Osteoblast (primary cell): Measurements from ENCODE around the gene PEX26. TPM values are rescaled to one million over a fixed set of nuclear protein-coding genes. Genes with fewer than 3 reads are reported as not detected.
"Not testable (repeated sequence)": the region's sequence is repeated elsewhere in the genome, so short reads cannot be mapped to it uniquely, and the experiment has no call there.

ENCODE experiments used
- DNase-seq: peaks from one replicate; pipeline ENCODE4 v3.0.0; 2011; ENCODE audit warnings: low spot score, mixed read lengths; ENCODE audit not compliant: insufficient read length; ENCODE audit errors: missing footprints
- H2AFZ ChIP-seq: 2 replicates; pipeline ENCODE4 v1.6.0; 2011; ENCODE audit warnings: mild to moderate bottlenecking, low read length
- H3K27ac ChIP-seq: 2 replicates; pipeline ENCODE4 v1.5.1; 2011; ENCODE audit warnings: mild to moderate bottlenecking, low read depth, low read length, moderate library complexity
- H3K27me3 ChIP-seq: 2 replicates; pipeline ENCODE4 v1.6.0; 2012; ENCODE audit warnings: mild to moderate bottlenecking, control low read depth, inconsistent platforms, low read length, moderate library complexity; ENCODE audit not compliant: insufficient read depth
- H3K36me3 ChIP-seq: 2 replicates; pipeline ENCODE4 v1.5.1; 2011; ENCODE audit warnings: mild to moderate bottlenecking, low read length, control low read depth, moderate library complexity; ENCODE audit not compliant: insufficient read depth
- H3K4me1 ChIP-seq: 2 replicates; pipeline ENCODE4 v1.5.1; 2011; ENCODE audit warnings: mild to moderate bottlenecking, low read length, control low read depth, moderate library complexity; ENCODE audit not compliant: insufficient read depth
- H3K4me2 ChIP-seq: 2 replicates; pipeline ENCODE4 v1.6.0; 2011; ENCODE audit warnings: mild to moderate bottlenecking, low read length; ENCODE audit not compliant: insufficient read depth
- H3K4me3 ChIP-seq: fragments of 200-600 bp; sonication (generic); 3 replicates; pipeline ENCODE4 v1.5.1; 2012; ENCODE audit warnings: mild to moderate bottlenecking, low read length, inconsistent platforms; ENCODE audit not compliant: insufficient read depth
- H3K79me2 ChIP-seq: 2 replicates; pipeline ENCODE4 v1.6.0; 2012; ENCODE audit warnings: mild to moderate bottlenecking, low read length, control low read depth, inconsistent platforms; ENCODE audit not compliant: insufficient read depth
- H3K9me3 ChIP-seq: 2 replicates; pipeline ENCODE4 v1.5.1; 2011; ENCODE audit warnings: low read depth, low read length, control low read depth
- H4K20me1 ChIP-seq: 2 replicates; pipeline ENCODE4 v1.6.0; 2012; ENCODE audit warnings: mild to moderate bottlenecking, low read length, control low read depth; ENCODE audit not compliant: insufficient read depth
- total RNA-seq: library from RNA; depleted of rRNA; stranded (reverse); fragments of >200 nt; gene quantifications from 2 replicates; pipeline ENCODE4 v1.2.3, GENCODE V29; 2012
- TF ChIP-seq, protein P1 (sequence below): IDR thresholded peaks from 2 replicates; pipeline ENCODE4 v1.5.1; 2011; ENCODE audit warnings: mild to moderate bottlenecking, low read depth, low read length, moderate library complexity; ENCODE audit errors: extremely low read depth

The PEX26 gene
- total RNA-seq, 1 donor: 26.8 TPM

DNA sequence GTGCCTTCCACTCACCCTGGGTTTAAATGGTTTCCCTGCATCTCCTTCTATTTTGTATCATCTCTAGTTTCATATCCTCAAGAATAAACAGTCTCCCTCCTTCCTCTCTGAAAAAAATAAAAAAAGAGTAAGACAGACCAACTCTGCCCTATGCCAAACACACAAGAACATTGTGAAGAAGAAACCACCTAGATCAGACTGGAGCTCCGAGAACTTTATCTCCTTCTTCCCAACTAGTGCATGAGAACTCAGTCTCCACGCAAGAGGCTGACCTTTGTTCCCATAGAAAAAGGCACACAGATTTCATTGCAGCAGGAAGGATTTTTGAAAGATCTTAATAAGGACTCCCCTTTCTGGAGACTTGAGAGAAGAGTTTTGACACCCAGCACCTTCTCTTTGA is 8.7 kb upstream of the PEX26 start:
- no peak for DNase-seq
- peaks cover 13% of the 10 kb centered on the region for H3K4me1 ChIP-seq
- TF ChIP-seq, protein P1, sequence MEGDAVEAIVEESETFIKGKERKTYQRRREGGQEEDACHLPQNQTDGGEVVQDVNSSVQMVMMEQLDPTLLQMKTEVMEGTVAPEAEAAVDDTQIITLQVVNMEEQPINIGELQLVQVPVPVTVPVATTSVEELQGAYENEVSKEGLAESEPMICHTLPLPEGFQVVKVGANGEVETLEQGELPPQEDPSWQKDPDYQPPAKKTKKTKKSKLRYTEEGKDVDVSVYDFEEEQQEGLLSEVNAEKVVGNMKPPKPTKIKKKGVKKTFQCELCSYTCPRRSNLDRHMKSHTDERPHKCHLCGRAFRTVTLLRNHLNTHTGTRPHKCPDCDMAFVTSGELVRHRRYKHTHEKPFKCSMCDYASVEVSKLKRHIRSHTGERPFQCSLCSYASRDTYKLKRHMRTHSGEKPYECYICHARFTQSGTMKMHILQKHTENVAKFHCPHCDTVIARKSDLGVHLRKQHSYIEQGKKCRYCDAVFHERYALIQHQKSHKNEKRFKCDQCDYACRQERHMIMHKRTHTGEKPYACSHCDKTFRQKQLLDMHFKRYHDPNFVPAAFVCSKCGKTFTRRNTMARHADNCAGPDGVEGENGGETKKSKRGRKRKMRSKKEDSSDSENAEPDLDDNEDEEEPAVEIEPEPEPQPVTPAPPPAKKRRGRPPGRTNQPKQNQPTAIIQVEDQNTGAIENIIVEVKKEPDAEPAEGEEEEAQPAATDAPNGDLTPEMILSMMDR: no peak
- no peaks in the 10 kb centered on the region for H3K9me3 ChIP-seq
- H3K36me3 ChIP-seq: no peaks in the 10 kb centered on the region
- no peaks in the 10 kb centered on the region for H3K27me3 ChIP-seq
- H3K27ac ChIP-seq: no peak overlapping the region
- no peaks in the 10 kb centered on the region for H4K20me1 ChIP-seq
- H3K4me2 ChIP-seq: no peak overlapping the region
- H3K79me2 ChIP-seq: no peaks in the 10 kb centered on the region
- peak overlapping the region; percentile 10 for H2AFZ ChIP-seq
- no peak overlapping the region for H3K4me3 ChIP-seq

DNA sequence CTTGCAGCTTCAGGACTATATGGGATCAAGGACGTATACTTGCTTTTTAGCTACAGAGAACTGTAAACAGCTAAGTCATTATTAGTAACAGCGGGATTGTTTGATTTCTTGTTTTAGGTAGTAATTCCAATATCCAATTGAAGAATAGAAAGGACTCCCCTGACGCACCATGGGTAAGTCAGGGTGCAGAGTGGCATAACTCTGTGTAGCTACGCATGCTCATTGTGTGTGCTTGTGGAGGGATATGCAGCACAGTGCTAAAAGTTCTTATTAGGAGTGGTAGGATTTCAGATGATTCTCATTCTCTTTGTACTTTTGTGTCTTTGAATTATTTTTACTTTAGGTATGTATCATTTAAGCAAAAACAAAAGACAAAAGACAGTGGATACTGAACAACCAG is 7.7 kb upstream of the PEX26 start:
- TF ChIP-seq, protein P1: no peak
- Histone ChIP-seq H3K27ac (no peak overlapping the region), H3K27me3 (no peaks in the 10 kb centered on the region), H3K9me3 (no peaks in the 10 kb centered on the region), H3K4me1 (peaks cover 13% of the 10 kb centered on the region), H3K4me3 (no peak overlapping the region), H3K36me3 (no peaks in the 10 kb centered on the region), H2AFZ (no peak overlapping the region), H3K4me2 (no peak overlapping the region), H3K79me2 (no peaks in the 10 kb centered on the region), H4K20me1 (no peaks in the 10 kb centered on the region)
- DNase-seq: no peak

DNA sequence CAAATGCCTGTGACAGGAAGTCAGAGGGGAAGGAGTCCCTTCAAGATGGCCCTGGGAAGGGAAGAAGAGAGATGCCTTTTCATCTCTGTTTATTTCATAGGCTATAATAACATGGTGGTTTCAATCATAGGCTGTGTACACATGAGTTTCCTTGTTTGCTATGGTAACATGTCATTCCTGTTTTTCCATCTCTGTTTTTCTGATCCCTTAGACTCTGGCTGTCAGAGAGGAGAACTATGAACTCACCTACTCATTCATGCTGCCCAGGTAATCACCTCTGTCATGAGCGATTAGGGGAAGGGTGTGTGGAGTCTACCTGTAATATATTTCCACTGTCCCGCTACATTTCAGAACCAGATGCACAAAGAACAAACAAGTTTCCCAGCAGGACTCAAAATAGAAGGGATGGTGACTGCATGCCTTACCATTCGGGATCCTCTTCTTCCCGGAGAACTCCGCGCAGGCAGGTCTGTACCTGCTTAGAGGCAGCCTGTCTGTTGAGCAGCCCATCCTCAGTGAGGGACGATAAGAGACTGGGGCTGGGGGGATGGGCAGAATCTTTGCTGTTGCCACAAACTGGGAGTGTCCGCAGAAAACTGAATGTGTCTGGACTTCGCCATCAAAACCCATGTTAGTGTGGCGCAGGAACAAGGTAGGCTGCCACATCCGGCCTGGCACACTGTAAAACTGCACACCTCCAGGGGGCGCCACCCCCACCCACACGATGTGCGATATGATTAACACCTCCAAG is 7.1 kb upstream of the PEX26 start:
- no peaks in the 10 kb centered on the region for H3K36me3 ChIP-seq
- no peak for DNase-seq
- peaks cover 18% of the 10 kb centered on the region for H3K4me1 ChIP-seq

DNA sequence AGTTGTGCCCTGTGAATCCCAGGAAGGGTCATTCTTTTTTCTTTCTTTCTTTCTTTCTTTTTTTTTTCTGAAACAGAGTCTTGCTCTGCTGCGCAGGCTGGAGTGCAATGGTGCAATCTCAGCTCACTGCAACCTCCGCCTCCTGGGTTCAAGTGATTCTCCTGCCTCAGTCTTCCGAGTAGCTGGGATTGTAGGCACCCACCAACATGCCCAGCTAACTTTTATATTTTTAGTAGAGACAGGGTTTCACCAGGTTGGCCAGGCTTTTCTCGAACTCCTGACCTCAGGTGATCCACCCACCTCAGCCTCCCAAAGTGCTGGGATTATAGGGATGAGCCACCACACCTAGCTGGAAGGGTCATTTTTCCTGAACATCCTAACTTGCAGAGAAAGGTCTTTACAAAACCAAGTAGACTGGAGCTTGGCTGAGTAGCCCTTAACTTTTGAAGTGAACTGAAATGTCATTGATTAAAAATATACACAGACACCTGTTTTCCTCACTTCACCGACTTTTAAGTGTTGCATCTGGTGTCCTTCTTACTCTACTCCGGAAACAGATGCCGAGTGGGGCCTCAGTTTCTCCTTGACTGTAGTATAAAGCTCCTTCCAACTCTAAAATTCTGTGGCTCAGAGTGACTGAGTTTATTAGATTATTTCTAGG is 6.4 kb upstream of the PEX26 start:
- not testable (repeated sequence) for H2AFZ ChIP-seq, H3K27ac ChIP-seq, H3K27me3 ChIP-seq, DNase-seq, H3K4me3 ChIP-seq, H3K36me3 ChIP-seq, H3K79me2 ChIP-seq, H3K4me2 ChIP-seq, H4K20me1 ChIP-seq, H3K9me3 ChIP-seq
- H3K4me1 ChIP-seq: peaks cover 24% of the 10 kb centered on the region

More for the DNA sequence above, 7.1 kb upstream of the PEX26 start:
- peak overlapping the region; percentile 26 for H2AFZ ChIP-seq
- H3K27ac ChIP-seq: no peak overlapping the region
- H3K4me2 ChIP-seq: no peak overlapping the region
- TF ChIP-seq, protein P1: peak; percentile 18
- H3K4me3 ChIP-seq: no peak overlapping the region
- no peaks in the 10 kb centered on the region for H3K9me3 ChIP-seq
- no peaks in the 10 kb centered on the region for H4K20me1 ChIP-seq
- no peaks in the 10 kb centered on the region for H3K27me3 ChIP-seq
- no peaks in the 10 kb centered on the region for H3K79me2 ChIP-seq
